ENCODE data around the gene OR14C36.

OR14C36 gene

DNA sequence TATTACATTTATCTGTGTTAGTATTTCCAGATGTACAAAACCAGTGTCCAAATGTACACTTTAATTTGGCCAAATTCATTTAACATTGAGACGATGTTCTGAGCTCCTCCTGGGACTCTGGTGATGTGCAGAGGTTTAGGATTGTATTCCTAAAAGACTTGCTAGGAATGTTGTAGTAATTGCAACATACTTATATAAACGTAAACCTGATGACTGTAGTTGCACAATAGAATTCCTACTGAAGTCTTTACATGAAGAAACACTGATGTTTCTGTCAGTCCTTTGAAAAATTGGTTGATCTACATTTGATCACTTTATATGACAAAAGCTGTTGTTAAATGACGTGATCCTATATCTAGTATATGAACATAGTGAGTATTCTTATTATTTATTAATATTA lies 5.1 kb upstream of the OR14C36 start:
- H3K4me3 ChIP-seq (ENCODE audit: low read depth, low read length) = no peak overlapping the region
- TF ChIP-seq CTCF (IDR thresholded peaks at IDR 0.05; ENCODE audit: low read depth, low read length) = no peak
- H3K27ac ChIP-seq = no peak overlapping the region
- H3K36me3 ChIP-seq = no peaks in the 10 kb centered on the region
- no peaks in the 10 kb centered on the region for H3K9me3 ChIP-seq (ENCODE audit: severe bottlenecking)
- no peak for DNase-seq
- H3K27me3 ChIP-seq (ENCODE audit: insufficient read depth, low read depth, severe bottlenecking) = peaks cover 58% of the 10 kb centered on the region

DNA sequence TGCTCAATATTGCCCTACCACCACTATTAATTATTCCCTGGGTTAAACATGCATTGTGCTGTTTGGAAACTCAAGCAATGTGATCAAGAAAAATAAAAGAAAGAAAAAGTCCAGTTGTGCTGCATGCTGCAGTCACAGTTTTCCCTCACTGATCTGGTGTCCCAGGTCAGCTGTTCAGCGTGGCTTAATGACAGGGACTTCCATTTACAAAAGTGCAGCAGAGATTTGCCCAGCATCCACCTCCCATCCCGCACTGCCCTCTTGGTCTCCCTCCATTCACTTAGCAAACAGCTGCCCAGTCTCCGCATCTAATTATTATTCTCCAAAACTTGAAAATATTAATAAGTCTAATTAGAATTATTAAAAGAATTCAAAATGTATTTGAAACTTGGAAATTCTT lies 10.8 kb downstream of the OR14C36 start:
- no peak overlapping the region for H3K27ac ChIP-seq
- H3K9me3 ChIP-seq (ENCODE audit: severe bottlenecking) = peaks cover 1% of the 10 kb centered on the region
- no peak overlapping the region for H3K4me3 ChIP-seq (ENCODE audit: low read depth, low read length)
- H3K36me3 ChIP-seq = no peaks in the 10 kb centered on the region
- no peak for TF ChIP-seq CTCF (IDR thresholded peaks at IDR 0.05; ENCODE audit: low read depth, low read length)
- H3K27me3 ChIP-seq (ENCODE audit: insufficient read depth, low read depth, severe bottlenecking) = peaks cover 82% of the 10 kb centered on the region
- no peak for DNase-seq

- H3K4me3 ChIP-seq (ENCODE audit: low read depth, low read length) = no peak within 1 kb of the TSS
- no peaks in the 10 kb centered on the region for H3K36me3 ChIP-seq
- H3K9me3 ChIP-seq (ENCODE audit: severe bottlenecking) = peaks cover 4% of the 10 kb centered on the region
- TF ChIP-seq CTCF (IDR thresholded peaks at IDR 0.05; ENCODE audit: low read depth, low read length) = no peak
- DNase-seq = no peak
- no peak within 1 kb of the TSS for H3K27ac ChIP-seq
- peaks cover 78% of the 10 kb centered on the region for H3K27me3 ChIP-seq (ENCODE audit: insufficient read depth, low read depth, severe bottlenecking)
Measured at GRCh38 chr1:248361121-248361715, 12.6 kb downstream of the OR14C36 start, which contains the start of gene OR2T4. TSS of gene OR2T4 (plus strand) at chr1:248361665. CDS start at chr1:248361665, 0 bp downstream.

GRCh38 chr1:248366609-248367008 lies 18.0 kb downstream of the OR14C36 start:
- Histone ChIP-seq H3K9me3 (ENCODE audit: severe bottlenecking) (peaks cover 4% of the 10 kb centered on the region), H3K27ac (no peak overlapping the region), H3K4me3 (ENCODE audit: low read depth, low read length) (no peak overlapping the region), H3K27me3 (ENCODE audit: insufficient read depth, low read depth, severe bottlenecking) (peaks cover 66% of the 10 kb centered on the region), H3K36me3 (no peaks in the 10 kb centered on the region)
- no peak for TF ChIP-seq CTCF (IDR thresholded peaks at IDR 0.05; ENCODE audit: low read depth, low read length)
- no peak for DNase-seq

DNA sequence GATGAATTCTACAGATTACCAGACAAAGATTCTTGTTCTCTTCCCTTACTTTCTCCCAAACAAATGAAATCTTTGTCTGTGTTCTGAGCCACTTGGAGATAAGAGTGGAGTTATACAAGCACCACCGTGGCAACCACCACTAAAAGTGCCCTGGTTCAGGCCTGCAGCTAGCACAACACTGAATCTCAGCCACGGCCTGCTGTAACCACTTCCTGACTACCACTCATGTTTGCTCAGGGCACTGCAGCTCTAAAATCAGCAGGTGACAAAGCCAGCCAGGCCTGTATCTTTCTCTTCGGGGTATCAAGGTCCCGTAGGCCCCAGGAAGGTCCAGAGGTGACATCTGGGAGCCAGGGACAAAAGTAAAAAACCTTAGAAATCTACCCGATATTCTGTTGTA lies 23.8 kb downstream of the OR14C36 start:
- H3K27me3 ChIP-seq (ENCODE audit: insufficient read depth, low read depth, severe bottlenecking) = peaks cover 87% of the 10 kb centered on the region
- H3K9me3 ChIP-seq (ENCODE audit: severe bottlenecking) = no peaks in the 10 kb centered on the region
- no peak overlapping the region for H3K4me3 ChIP-seq (ENCODE audit: low read depth, low read length)
- H3K27ac ChIP-seq = no peak overlapping the region
- no peaks in the 10 kb centered on the region for H3K36me3 ChIP-seq
- no peak for DNase-seq
- no peak for TF ChIP-seq CTCF (IDR thresholded peaks at IDR 0.05; ENCODE audit: low read depth, low read length)

- DNase-seq = no peak
- Histone ChIP-seq H3K36me3 (no peaks in the 10 kb centered on the region), H3K27me3 (ENCODE audit: insufficient read depth, low read depth, severe bottlenecking) (peaks cover 84% of the 10 kb centered on the region), H3K4me3 (ENCODE audit: low read depth, low read length) (no peak overlapping the region), H3K9me3 (ENCODE audit: severe bottlenecking) (no peaks in the 10 kb centered on the region), H3K27ac (no peak overlapping the region)
- TF ChIP-seq CTCF (IDR thresholded peaks at IDR 0.05; ENCODE audit: low read depth, low read length) = no peak
Measured at GRCh38 chr1:248373761-248374160, 25.2 kb downstream of the OR14C36 start.

All from WERI-Rb-1 (cell line).